Transverse colon (tissue), 3 donors: ENCODE results near the gene UBE2L3.

Experiments used
- CTCF ChIP-seq, 5 experiments: fragments of 200-600 bp in 3 of 5; fragments of 450-650 bp in 2 of 5; sonication (generic) in 3 of 5; IDR thresholded peaks; 1 replicate in 2 of 5; 2 replicates in 3 of 5; pipeline ENCODE4 v1.5.1; 2016 to 2017; ENCODE audit warnings: antibody characterized with exemption in 5 of 5, inconsistent platforms in 3 of 5, mild to moderate bottlenecking in 2 of 5, moderate library complexity in 1 of 5
- POLR2A ChIP-seq: fragments of 450-650 bp; IDR thresholded peaks from one replicate; pipeline ENCODE4 v1.6.1; 2016; ENCODE audit warnings: antibody characterized with exemption, mild to moderate bottlenecking, moderate library complexity

- TF ChIP-seq CTCF (IDR thresholded peaks at IDR 0.05) (no peak), POLR2A (no peak)
Measured at GRCh38 chr22:21606775-21607174, 39.3 kb downstream of the UBE2L3 start.
